Measurements from ENCODE around the gene CACNB4.

DNA sequence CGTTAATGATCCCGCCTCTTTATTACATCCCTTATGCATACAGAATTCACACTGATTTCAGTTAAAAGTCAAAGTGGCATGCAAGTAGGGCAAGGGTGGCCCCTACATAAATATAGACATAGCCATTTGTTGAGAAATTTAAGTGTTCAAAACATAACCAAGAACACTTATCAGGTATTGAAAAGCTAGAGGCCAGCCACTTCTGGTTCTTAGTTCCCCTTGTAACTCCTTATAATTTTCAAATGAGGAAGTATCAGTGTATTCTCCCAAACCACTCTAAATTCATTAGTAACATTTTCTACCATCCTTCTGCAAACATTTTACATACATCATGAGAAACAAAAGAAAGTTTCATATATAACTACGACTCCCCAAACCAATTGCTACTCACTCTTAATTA is 264.9 kb downstream of the CACNB4 start:
- TF ChIP-seq, protein P1, sequence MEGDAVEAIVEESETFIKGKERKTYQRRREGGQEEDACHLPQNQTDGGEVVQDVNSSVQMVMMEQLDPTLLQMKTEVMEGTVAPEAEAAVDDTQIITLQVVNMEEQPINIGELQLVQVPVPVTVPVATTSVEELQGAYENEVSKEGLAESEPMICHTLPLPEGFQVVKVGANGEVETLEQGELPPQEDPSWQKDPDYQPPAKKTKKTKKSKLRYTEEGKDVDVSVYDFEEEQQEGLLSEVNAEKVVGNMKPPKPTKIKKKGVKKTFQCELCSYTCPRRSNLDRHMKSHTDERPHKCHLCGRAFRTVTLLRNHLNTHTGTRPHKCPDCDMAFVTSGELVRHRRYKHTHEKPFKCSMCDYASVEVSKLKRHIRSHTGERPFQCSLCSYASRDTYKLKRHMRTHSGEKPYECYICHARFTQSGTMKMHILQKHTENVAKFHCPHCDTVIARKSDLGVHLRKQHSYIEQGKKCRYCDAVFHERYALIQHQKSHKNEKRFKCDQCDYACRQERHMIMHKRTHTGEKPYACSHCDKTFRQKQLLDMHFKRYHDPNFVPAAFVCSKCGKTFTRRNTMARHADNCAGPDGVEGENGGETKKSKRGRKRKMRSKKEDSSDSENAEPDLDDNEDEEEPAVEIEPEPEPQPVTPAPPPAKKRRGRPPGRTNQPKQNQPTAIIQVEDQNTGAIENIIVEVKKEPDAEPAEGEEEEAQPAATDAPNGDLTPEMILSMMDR (IDR thresholded peaks at IDR 0.05 in 8 of 11, conservative IDR thresholded peaks at IDR 0.05 in 3 of 11) = no peak
- TF ChIP-seq POLR2A (IDR thresholded peaks at IDR 0.05) = no peak
